Gastroesophageal sphincter (tissue), 3 donors: ENCODE results near the gene HS6ST2.

Experiments
- CTCF ChIP-seq, 4 experiments: fragments of 200-600 bp in 2 of 4; fragments of 450-650 bp in 2 of 4; sonication (generic) in 1 of 4; IDR thresholded peaks; one replicate each; pipeline ENCODE4 v1.5.1; 2017 to 2019; ENCODE audit warnings: antibody characterized with exemption in 4 of 4, mild to moderate bottlenecking in 2 of 4, moderate library complexity in 2 of 4
- EP300 ChIP-seq: sonication (generic); formaldehyde crosslinking; IDR thresholded peaks from one replicate; pipeline ENCODE4 v1.6.1; 2017; ENCODE audit warnings: antibody characterized with exemption, mild to moderate bottlenecking
- POLR2A ChIP-seq, 2 donors: fragments of 450-650 bp; IDR thresholded peaks; one replicate each; pipeline ENCODE4 v1.6.1; 2017; ENCODE audit warnings: antibody characterized with exemption in 2 of 2, mild to moderate bottlenecking in 2 of 2, moderate library complexity in 1 of 2
- POLR2AphosphoS5 ChIP-seq: sonication (generic); formaldehyde crosslinking; IDR thresholded peaks from one replicate; pipeline ENCODE4 v1.6.1; 2017; ENCODE audit warnings: antibody characterized with exemption

- TF ChIP-seq CTCF (IDR thresholded peaks at IDR 0.05): no peak
- TF ChIP-seq POLR2A (IDR thresholded peaks at IDR 0.05): no peak
- TF ChIP-seq POLR2AphosphoS5: no peak
- no peak for TF ChIP-seq EP300
These were observed 309.5 kb downstream of the HS6ST2 start for GRCh38 chrX:132648895-132649294.
